Measurements from ENCODE around the gene MOB1B. TPM values are rescaled to one million over a fixed set of nuclear protein-coding genes. Genes with fewer than 3 reads are reported as not detected.

The MOB1B gene
- total RNA-seq, 1 experiment from 2014 or later, result 14.5 TPM

DNA sequence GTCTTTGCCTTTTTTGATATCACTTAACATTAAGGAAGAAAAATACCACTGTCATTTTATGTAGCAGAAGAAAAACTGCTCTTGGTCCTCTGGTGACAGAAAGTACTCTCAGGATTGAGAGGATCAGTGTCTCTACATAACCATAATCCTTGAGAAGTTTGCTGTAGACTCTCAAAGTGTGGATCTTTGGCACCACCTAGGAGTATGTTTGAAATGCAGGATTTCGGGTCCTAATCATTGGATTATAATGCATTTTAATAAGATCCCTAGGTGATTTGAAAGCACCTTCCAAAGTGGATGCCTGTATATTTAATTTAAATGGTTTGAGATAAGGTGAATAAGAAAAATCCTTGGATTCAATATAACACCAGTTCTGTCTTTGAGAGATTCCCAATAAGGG is 23.2 kb downstream of the MOB1B start:
- POLR2A ChIA-PET (ENCODE audit: unreplicated experiment), result interaction anchor here (0.6 kb wide), 1 partner anchor 71 kb away, joined by 11 read pairs; no protein-coding TSS in a partner anchor
- no peaks in the 10 kb centered on the region for H3K79me2 ChIP-seq (ENCODE audit: low read depth)

DNA sequence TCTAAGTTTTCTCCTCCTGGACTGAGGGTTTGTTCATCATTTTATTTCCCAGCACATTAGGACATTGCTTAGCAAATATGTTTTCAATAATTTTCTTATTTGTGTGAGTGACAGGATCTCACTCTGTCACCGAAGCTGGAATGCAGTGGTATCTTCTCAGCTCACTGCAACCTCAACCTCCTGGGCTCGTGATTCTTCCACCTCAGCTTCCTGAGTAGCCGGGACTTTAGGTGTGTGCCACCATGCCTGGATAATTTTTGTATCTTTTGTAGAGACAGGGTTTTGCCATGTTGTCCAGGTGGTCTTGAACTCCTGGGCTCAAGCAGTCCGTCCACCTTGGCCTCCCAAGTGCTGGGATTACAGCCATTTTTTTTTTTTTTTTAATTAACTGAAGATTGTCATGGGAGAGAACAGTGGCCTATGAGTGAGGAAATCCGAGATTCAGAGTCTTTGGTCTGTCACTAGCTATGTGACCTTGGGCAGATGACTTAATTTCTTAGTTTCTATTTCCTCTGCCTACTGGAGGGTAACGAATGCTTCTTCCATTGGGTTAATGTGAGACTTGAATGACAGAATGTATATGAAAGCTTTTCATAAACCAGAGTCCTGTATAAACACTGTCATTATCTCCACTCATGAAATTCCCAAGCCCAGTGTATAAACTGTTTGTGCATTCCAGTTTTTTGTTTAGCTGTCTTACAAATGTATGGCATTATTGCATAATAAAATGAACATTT is 23.9 kb downstream of the MOB1B start:
- TF ChIP-seq EZH2 (IDR thresholded peaks at IDR 0.05; ENCODE audit: low read depth), result no peak
- TF ChIP-seq, protein P1, sequence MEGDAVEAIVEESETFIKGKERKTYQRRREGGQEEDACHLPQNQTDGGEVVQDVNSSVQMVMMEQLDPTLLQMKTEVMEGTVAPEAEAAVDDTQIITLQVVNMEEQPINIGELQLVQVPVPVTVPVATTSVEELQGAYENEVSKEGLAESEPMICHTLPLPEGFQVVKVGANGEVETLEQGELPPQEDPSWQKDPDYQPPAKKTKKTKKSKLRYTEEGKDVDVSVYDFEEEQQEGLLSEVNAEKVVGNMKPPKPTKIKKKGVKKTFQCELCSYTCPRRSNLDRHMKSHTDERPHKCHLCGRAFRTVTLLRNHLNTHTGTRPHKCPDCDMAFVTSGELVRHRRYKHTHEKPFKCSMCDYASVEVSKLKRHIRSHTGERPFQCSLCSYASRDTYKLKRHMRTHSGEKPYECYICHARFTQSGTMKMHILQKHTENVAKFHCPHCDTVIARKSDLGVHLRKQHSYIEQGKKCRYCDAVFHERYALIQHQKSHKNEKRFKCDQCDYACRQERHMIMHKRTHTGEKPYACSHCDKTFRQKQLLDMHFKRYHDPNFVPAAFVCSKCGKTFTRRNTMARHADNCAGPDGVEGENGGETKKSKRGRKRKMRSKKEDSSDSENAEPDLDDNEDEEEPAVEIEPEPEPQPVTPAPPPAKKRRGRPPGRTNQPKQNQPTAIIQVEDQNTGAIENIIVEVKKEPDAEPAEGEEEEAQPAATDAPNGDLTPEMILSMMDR (conservative IDR thresholded peaks at IDR 0.05), result no peak
- H3K79me2 ChIP-seq (ENCODE audit: low read depth), result no peaks in the 10 kb centered on the region
- POLR2A ChIA-PET (ENCODE audit: unreplicated experiment), result no interaction called here

More for the DNA sequence above, 23.2 kb downstream of the MOB1B start:
- Histone ChIP-seq H3K4me2 (no peak overlapping the region), H3K36me3 (ENCODE audit: low read depth) (no peaks in the 10 kb centered on the region), H3K9me2 (ENCODE audit: insufficient read depth) (no peaks in the 10 kb centered on the region), H3K27me3 (ENCODE audit: insufficient read depth, low read depth) (no peaks in the 10 kb centered on the region), H3F3A (ENCODE audit: insufficient read depth, low read depth) (no peaks in the 10 kb centered on the region), H3K27ac (no peak overlapping the region), H3K4me1 (replicated peaks; ENCODE audit: insufficient read depth) (no peaks in the 10 kb centered on the region), H4K20me1 (ENCODE audit: insufficient read depth) (no peaks in the 10 kb centered on the region), H2AFZ (no peak overlapping the region), H3K4me3 (no peak overlapping the region), H3K9me3 (ENCODE audit: insufficient read depth, low read depth) (no peaks in the 10 kb centered on the region)
- BruUV-seq (replicated peaks), result no TSS peak
- intact Hi-C loops (cut with micrococcal nuclease; ENCODE audit: unreplicated experiment), result no loop called here
- DNase-seq, result no peak
- CTCF ChIA-PET, result no interaction called here
- TF ChIP-seq, protein P1 (conservative IDR thresholded peaks at IDR 0.05), result no peak

DNA sequence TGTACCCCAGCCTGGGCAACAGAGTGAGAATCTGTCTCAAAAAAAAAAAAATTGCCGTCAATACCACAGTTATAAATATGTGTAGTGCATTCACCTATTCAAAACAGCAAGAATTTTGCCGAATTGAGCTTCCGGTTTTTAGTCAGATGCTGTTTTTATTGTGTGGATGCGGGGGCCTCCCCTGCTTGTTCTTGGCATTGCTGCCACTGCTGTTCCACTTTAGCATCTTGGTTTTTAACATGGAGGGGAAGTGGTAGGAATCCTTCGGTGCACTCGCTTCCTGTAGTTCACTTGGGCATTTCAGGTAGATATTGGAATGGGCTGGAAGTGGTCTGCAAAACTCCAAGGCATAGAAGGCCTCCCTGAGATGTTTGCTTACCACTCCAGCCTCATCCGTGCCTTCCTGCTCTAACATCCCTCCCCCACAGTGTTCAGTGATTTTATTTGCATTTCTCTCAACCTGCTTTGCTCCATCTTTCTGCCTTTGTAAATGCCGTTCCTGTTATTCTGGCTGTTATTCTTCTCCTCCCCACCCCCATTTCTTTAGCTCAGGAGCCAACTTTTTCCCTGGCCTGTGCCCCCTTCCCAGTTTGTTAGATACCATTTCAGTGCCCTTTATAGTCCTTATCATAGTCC is 25.5 kb downstream of the MOB1B start:
- no peaks in the 10 kb centered on the region for H3K79me2 ChIP-seq (ENCODE audit: low read depth)
- H3K4me2 ChIP-seq, result no peak overlapping the region
- DNase-seq, result no peak
- H3K27me3 ChIP-seq (ENCODE audit: insufficient read depth, low read depth), result no peaks in the 10 kb centered on the region
- H4K20me1 ChIP-seq (ENCODE audit: insufficient read depth), result no peaks in the 10 kb centered on the region
- H2AFZ ChIP-seq, result no peak overlapping the region
- ChIA-PET POLR2A (ENCODE audit: unreplicated experiment) (no interaction called here), CTCF (no interaction called here)
- H3K9me2 ChIP-seq (ENCODE audit: insufficient read depth), result no peaks in the 10 kb centered on the region
- no peaks in the 10 kb centered on the region for H3K4me1 ChIP-seq (replicated peaks; ENCODE audit: insufficient read depth)
- H3K4me3 ChIP-seq, result no peak overlapping the region
- H3K9me3 ChIP-seq (ENCODE audit: insufficient read depth, low read depth), result no peaks in the 10 kb centered on the region
- no peak overlapping the region for H3K27ac ChIP-seq
- TF ChIP-seq, protein P1 (conservative IDR thresholded peaks at IDR 0.05), result no peak
- TF ChIP-seq EZH2 (IDR thresholded peaks at IDR 0.05; ENCODE audit: low read depth), result no peak
- H3K36me3 ChIP-seq (ENCODE audit: low read depth), result no peaks in the 10 kb centered on the region
- BruUV-seq (replicated peaks), result no TSS peak
- no peaks in the 10 kb centered on the region for H3F3A ChIP-seq (ENCODE audit: insufficient read depth, low read depth)
- intact Hi-C loops (cut with micrococcal nuclease; ENCODE audit: unreplicated experiment), result no loop called here

More for the DNA sequence above, 23.9 kb downstream of the MOB1B start:
- H3K9me2 ChIP-seq (ENCODE audit: insufficient read depth), result no peaks in the 10 kb centered on the region
- BruUV-seq (replicated peaks), result no TSS peak
- no peak overlapping the region for H2AFZ ChIP-seq
- DNase-seq, result no peak
- intact Hi-C loops (cut with micrococcal nuclease; ENCODE audit: unreplicated experiment), result no loop called here
- H3K9me3 ChIP-seq (ENCODE audit: insufficient read depth, low read depth), result no peaks in the 10 kb centered on the region
- H3F3A ChIP-seq (ENCODE audit: insufficient read depth, low read depth), result no peaks in the 10 kb centered on the region
- no peak overlapping the region for H3K4me3 ChIP-seq
- H3K27ac ChIP-seq, result no peak overlapping the region
- no peaks in the 10 kb centered on the region for H3K4me1 ChIP-seq (replicated peaks; ENCODE audit: insufficient read depth)
- H3K4me2 ChIP-seq, result no peak overlapping the region
- H3K27me3 ChIP-seq (ENCODE audit: insufficient read depth, low read depth), result no peaks in the 10 kb centered on the region
- H3K36me3 ChIP-seq (ENCODE audit: low read depth), result no peaks in the 10 kb centered on the region
- CTCF ChIA-PET, result no interaction called here
- no peaks in the 10 kb centered on the region for H4K20me1 ChIP-seq (ENCODE audit: insufficient read depth)
